Mucosa of rectum (tissue), 2 donors: ENCODE measurements around the gene UGT1A10.

Experiments
- H3K27ac ChIP-seq, 2 donors: one replicate each; pipeline ENCODE4 v1.7.0; 2013; ENCODE audit warnings: inconsistent platforms in 2 of 2, low read depth in 2 of 2, low read length in 2 of 2
- H3K27me3 ChIP-seq, 2 donors: one replicate each; pipeline ENCODE4 v1.7.0; 2013; ENCODE audit warnings: low read length in 2 of 2; ENCODE audit not compliant: control insufficient read depth in 2 of 2, insufficient read depth in 2 of 2
- H3K36me3 ChIP-seq, 2 donors: one replicate each; pipeline ENCODE4 v1.7.0; 2013; ENCODE audit warnings: low read length in 2 of 2; ENCODE audit not compliant: control insufficient read depth in 2 of 2, insufficient read depth in 2 of 2
- H3K4me1 ChIP-seq, 2 donors: one replicate each; pipeline ENCODE4 v1.7.0; 2013; ENCODE audit warnings: low read length in 2 of 2, mild to moderate bottlenecking in 1 of 2; ENCODE audit not compliant: control insufficient read depth in 2 of 2, insufficient read depth in 2 of 2
- H3K4me3 ChIP-seq, 2 donors: one replicate each; pipeline ENCODE4 v1.7.0; 2013; ENCODE audit warnings: low read length in 2 of 2
- H3K9ac ChIP-seq, 2 donors: one replicate each; pipeline ENCODE4 v1.7.0; 2013; ENCODE audit warnings: low read length in 2 of 2, low read depth in 1 of 2, mild to moderate bottlenecking in 1 of 2
- H3K9me3 ChIP-seq, 2 donors: one replicate each; pipeline ENCODE4 v1.7.0; 2013; ENCODE audit warnings: low read length in 2 of 2; ENCODE audit not compliant: control insufficient read depth in 2 of 2
- donor health status: healthy.
- donor health status: Normal muscosa, but diverticular disease.

Gene UGT1A10

GRCh38 chr2:233702238-233702637, 66.0 kb downstream of the UGT1A10 start:
- Histone ChIP-seq H3K4me1 (no peaks in the 10 kb centered on the region), H3K9ac (no peak overlapping the region), H3K9me3 (no peaks in the 10 kb centered on the region), H3K4me3 (no peak overlapping the region), H3K27me3 (no peaks in the 10 kb centered on the region), H3K27ac (no peak overlapping the region), H3K36me3 (no peaks in the 10 kb centered on the region)

GRCh38 chr2:233705911-233706506, 69.8 kb downstream of the UGT1A10 start:
- no peak overlapping the region for H3K4me3 ChIP-seq
- no peaks in the 10 kb centered on the region for H3K36me3 ChIP-seq
- no peaks in the 10 kb centered on the region for H3K9me3 ChIP-seq
- no peaks in the 10 kb centered on the region for H3K27me3 ChIP-seq
- no peak overlapping the region for H3K27ac ChIP-seq
- no peak overlapping the region for H3K9ac ChIP-seq
- no peaks in the 10 kb centered on the region for H3K4me1 ChIP-seq

- H3K27me3 ChIP-seq = no peaks in the 10 kb centered on the region
- H3K9me3 ChIP-seq = no peaks in the 10 kb centered on the region
- H3K27ac ChIP-seq = no peak overlapping the region
- H3K9ac ChIP-seq = no peak overlapping the region
- H3K4me3 ChIP-seq = no peak overlapping the region
- H3K4me1 ChIP-seq = peaks cover 0 to 2% of the 10 kb centered on the region in 2 donors
- no peaks in the 10 kb centered on the region for H3K36me3 ChIP-seq
Measured at GRCh38 chr2:233706720-233707119, 70.5 kb downstream of the UGT1A10 start.

- Histone ChIP-seq H3K9me3 (no peaks in the 10 kb centered on the region), H3K4me3 (no peak overlapping the region), H3K4me1 (peaks cover 0 to 2% of the 10 kb centered on the region in 2 donors), H3K36me3 (no peaks in the 10 kb centered on the region), H3K27me3 (peaks cover 0 to 1% of the 10 kb centered on the region in 2 donors), H3K27ac (no peak overlapping the region), H3K9ac (no peak overlapping the region)
Measured at GRCh38 chr2:233707940-233708644, 71.8 kb downstream of the UGT1A10 start.

GRCh38 chr2:233708942-233709341, 72.7 kb downstream of the UGT1A10 start:
- H3K4me1 ChIP-seq = peaks cover 0 to 2% of the 10 kb centered on the region in 2 donors
- H3K36me3 ChIP-seq = no peaks in the 10 kb centered on the region
- H3K9ac ChIP-seq = no peak overlapping the region
- no peak overlapping the region for H3K4me3 ChIP-seq
- peaks cover 0 to 2% of the 10 kb centered on the region in 2 donors for H3K27me3 ChIP-seq
- no peaks in the 10 kb centered on the region for H3K9me3 ChIP-seq
- H3K27ac ChIP-seq = no peak overlapping the region

GRCh38 chr2:233711312-233712008, 75.2 kb downstream of the UGT1A10 start:
- Histone ChIP-seq H3K27ac (no peak overlapping the region), H3K9ac (no peak overlapping the region), H3K4me3 (no peak overlapping the region), H3K9me3 (no peaks in the 10 kb centered on the region), H3K4me1 (peaks cover 0 to 2% of the 10 kb centered on the region in 2 donors), H3K36me3 (no peaks in the 10 kb centered on the region), H3K27me3 (peaks cover 0 to 2% of the 10 kb centered on the region in 2 donors)

GRCh38 chr2:233712611-233713261, 76.5 kb downstream of the UGT1A10 start, which contains the start of gene UGT1A5:
Gene UGT1A5 (plus strand): TSS chr2:233712907. CDS start chr2:233712992, 85 bp downstream.
- H3K27ac ChIP-seq = no peak within 1 kb of the TSS
- peaks cover 0 to 2% of the 10 kb centered on the region in 2 donors for H3K4me1 ChIP-seq
- no peaks in the 10 kb centered on the region for H3K9me3 ChIP-seq
- peaks cover 0 to 2% of the 10 kb centered on the region in 2 donors for H3K27me3 ChIP-seq
- H3K36me3 ChIP-seq = no peaks in the 10 kb centered on the region
- no peak within 1 kb of the TSS for H3K4me3 ChIP-seq
- H3K9ac ChIP-seq = no peak within 1 kb of the TSS

GRCh38 chr2:233713262-233713615, 77.0 kb downstream of the UGT1A10 start:
- no peaks in the 10 kb centered on the region for H3K9me3 ChIP-seq

GRCh38 chr2:233714121-233714520, 77.9 kb downstream of the UGT1A10 start:
- H3K4me1 ChIP-seq = peaks cover 0 to 2% of the 10 kb centered on the region in 2 donors
- H3K9me3 ChIP-seq = no peaks in the 10 kb centered on the region
- H3K4me3 ChIP-seq = no peak overlapping the region
- H3K36me3 ChIP-seq = no peaks in the 10 kb centered on the region
- no peak overlapping the region for H3K27ac ChIP-seq
- H3K27me3 ChIP-seq = peaks cover 0 to 2% of the 10 kb centered on the region in 2 donors
- no peak overlapping the region for H3K9ac ChIP-seq

More at GRCh38 chr2:233713262-233713615, 77.0 kb downstream of the UGT1A10 start:
- Histone ChIP-seq H3K36me3 (no peaks in the 10 kb centered on the region), H3K27me3 (peaks cover 0 to 2% of the 10 kb centered on the region in 2 donors), H3K27ac (no peak overlapping the region), H3K4me3 (no peak overlapping the region), H3K4me1 (peaks cover 0 to 2% of the 10 kb centered on the region in 2 donors), H3K9ac (no peak overlapping the region)

- Histone ChIP-seq H3K4me3 (no peak within 1 kb of the TSS), H3K27me3 (no peaks in the 10 kb centered on the region), H3K9ac (no peak within 1 kb of the TSS), H3K27ac (no peak within 1 kb of the TSS), H3K4me1 (no peaks in the 10 kb centered on the region), H3K9me3 (no peaks in the 10 kb centered on the region), H3K36me3 (no peaks in the 10 kb centered on the region)
Measured at GRCh38 chr2:233718552-233718951, 82.3 kb downstream of the UGT1A10 start, which contains the start of gene UGT1A4. Gene UGT1A4 (plus strand): TSS chr2:233718736. CDS start chr2:233718821, 85 bp downstream.
